Mucosa of descending colon (tissue), 3 donors: Measurements from ENCODE around the gene CYP19A1. TPM values are rescaled to one million over a fixed set of nuclear protein-coding genes. Genes with fewer than 3 reads are reported as not detected.

ENCODE experiments used
- ATAC-seq: fragments of 200-7000 bp; cut with Tn5 transposase; one replicate; pipeline ENCODE4 v1.9.1; 2020; ENCODE audit warnings: mild to moderate bottlenecking, moderate library complexity
- DNase-seq, 3 donors: peaks; one replicate each; pipeline ENCODE4 v3.0.0-alpha.2; 2020
- H3K36me3 ChIP-seq: fragments of 200-600 bp; one replicate; pipeline ENCODE4 v1.8.0; 2021; ENCODE audit warnings: low read depth, mild to moderate bottlenecking
- H3K4me1 ChIP-seq: fragments of 200-600 bp; one replicate; pipeline ENCODE4 v1.8.0; 2021; ENCODE audit warnings: low read depth, mild to moderate bottlenecking
- H3K4me3 ChIP-seq: fragments of 200-600 bp; one replicate; pipeline ENCODE4 v1.8.0; 2021; ENCODE audit warnings: mild to moderate bottlenecking
- H3K9me3 ChIP-seq: fragments of 200-600 bp; one replicate; pipeline ENCODE4 v1.8.0; 2021; ENCODE audit warnings: mild to moderate bottlenecking
- CTCF ChIP-seq: fragments of 200-600 bp; IDR thresholded peaks from one replicate; pipeline ENCODE4 v1.8.0; 2022; ENCODE audit warnings: antibody characterized with exemption, mild to moderate bottlenecking
- intact Hi-C, 2 donors: fragments of 100-400 bp; cut with DNase I in 1 of 2; cut with micrococcal nuclease in 1 of 2; formaldehyde crosslinking; loops; one replicate each; pipeline versions ENCODE4 v1.11.0 to v1.11.1; 2022; cut with DNase I, micrococcal nuclease
- total RNA-seq, 3 donors: library from RNA; stranded (reverse); fragmentation: NEBNext Ultra II Directional in 2 of 3; extraction: Animal tissue kit (Norgen Biotek cat#: 25700) in 2 of 3; gene quantifications; one replicate each; pipeline versions ENCODE4 v1.2.1 to v1.2.4, GENCODE V29; 2021 to 2023
- donor health status: DM: no; HTN: no; CAD: no; lungs with moderate emphysema.
- donor health status: DM: no; HTN: no; CAD: no.
- donor health status: DM: no; HTN: yes; CAD: no.

Gene CYP19A1
- total RNA-seq, 3 donors from 2014 or later = 0.06 to 0.63 (median 0.23) TPM

GRCh38 chr15:51227940-51228732 lies 110.3 kb downstream of the CYP19A1 start:
- intact Hi-C loops = no loop called here
- H3K9me3 ChIP-seq = no peaks in the 10 kb centered on the region
- no peak overlapping the region for H3K4me3 ChIP-seq
- no peak for TF ChIP-seq CTCF
- ATAC-seq (peak; percentile 69), DNase-seq (no peak)
- H3K4me1 ChIP-seq = no peaks in the 10 kb centered on the region
- H3K36me3 ChIP-seq = no peaks in the 10 kb centered on the region

- DNase-seq (no peak), ATAC-seq (no peak)
- Histone ChIP-seq H3K9me3 (no peaks in the 10 kb centered on the region), H3K4me1 (no peaks in the 10 kb centered on the region), H3K36me3 (no peaks in the 10 kb centered on the region), H3K4me3 (no peak overlapping the region)
- TF ChIP-seq CTCF = no peak
- intact Hi-C loops = no loop called here
Observed at GRCh38 chr15:51226576-51227210, 111.7 kb downstream of the CYP19A1 start.

DNA sequence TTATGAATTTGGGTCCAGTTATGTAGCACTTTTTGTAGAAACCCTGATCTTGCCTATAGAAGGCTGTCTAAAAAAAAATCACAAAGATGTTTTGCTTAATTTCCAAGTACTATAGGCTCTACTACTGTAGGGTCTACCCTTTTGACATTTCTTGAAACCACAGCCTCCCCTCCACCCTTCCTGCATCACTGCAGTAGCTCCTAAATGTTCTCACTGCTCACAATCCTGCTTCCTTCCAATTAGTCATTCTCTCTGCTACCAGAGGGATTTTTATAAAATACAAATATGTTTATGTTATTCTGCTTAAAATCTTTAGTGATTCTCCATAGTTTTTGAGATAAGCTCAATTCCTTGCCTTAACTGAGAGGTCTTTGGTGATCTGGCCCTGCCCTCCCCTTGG lies 114.0 kb downstream of the CYP19A1 start:
- intact Hi-C loops = no loop called here
- no peak overlapping the region for H3K4me3 ChIP-seq
- H3K36me3 ChIP-seq = no peaks in the 10 kb centered on the region
- H3K4me1 ChIP-seq = no peaks in the 10 kb centered on the region
- ATAC-seq = no peak
- DNase-seq = no peak
- H3K9me3 ChIP-seq = no peaks in the 10 kb centered on the region
- no peak for TF ChIP-seq CTCF

DNA sequence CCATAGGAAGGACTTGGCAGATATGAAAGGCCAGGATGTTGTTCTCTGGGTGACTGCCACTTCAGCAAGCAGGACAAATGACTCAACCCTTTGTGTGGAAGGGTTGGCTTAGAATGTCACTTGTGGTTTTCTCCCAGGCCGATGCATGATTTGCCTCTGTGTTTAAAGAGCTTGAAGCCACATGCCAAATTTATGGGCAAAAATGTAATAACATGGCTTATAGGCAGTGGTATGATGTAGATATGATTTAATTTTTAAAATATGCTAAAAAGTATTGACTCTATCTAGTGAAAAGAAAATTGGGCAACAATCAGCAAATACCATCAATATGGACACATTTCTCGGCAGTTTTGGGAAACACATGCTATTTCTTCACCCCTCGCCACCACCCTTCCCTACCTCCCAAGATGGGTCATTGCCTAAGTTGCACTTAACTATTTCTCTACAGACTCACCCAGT lies 114.6 kb downstream of the CYP19A1 start:
- H3K36me3 ChIP-seq = no peaks in the 10 kb centered on the region
- no peak for DNase-seq
- ATAC-seq = peak; percentile 14
- no peaks in the 10 kb centered on the region for H3K4me1 ChIP-seq
- intact Hi-C loops = no loop called here
- H3K4me3 ChIP-seq = no peak overlapping the region
- no peaks in the 10 kb centered on the region for H3K9me3 ChIP-seq
- no peak for TF ChIP-seq CTCF

DNA sequence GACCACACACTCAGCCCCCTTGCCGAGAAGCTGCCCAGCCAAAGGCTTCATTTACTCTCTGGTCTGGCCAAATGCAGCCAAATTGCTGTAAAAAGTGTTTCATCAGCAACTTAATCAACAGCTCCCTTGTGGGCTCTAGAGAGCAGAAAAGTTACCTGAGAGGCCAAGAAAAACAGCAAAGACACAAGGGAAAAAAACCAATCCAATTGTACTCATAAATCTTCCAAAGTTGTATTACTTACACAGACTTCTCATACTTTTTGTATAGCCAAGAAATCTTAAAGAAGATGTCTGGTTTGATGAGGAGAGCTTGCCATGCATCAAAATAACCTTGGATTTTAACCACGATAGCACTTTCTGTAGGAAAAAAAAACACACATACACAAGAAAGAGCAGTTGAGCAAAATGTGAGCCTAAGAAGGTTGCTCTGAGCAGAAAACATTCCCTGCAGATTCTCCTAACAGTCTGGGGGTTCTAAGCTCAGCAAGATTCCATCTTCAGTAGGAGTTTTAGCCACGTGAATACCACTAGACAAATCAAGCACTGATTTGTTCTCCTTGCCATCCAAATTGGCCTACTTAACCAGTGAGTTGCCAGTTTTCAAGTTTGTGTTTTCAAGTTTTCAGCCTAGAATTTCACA lies 120.0 kb downstream of the CYP19A1 start:
- TF ChIP-seq CTCF = no peak
- Histone ChIP-seq H3K9me3 (no peaks in the 10 kb centered on the region), H3K36me3 (no peaks in the 10 kb centered on the region), H3K4me3 (no peak overlapping the region), H3K4me1 (no peaks in the 10 kb centered on the region)
- intact Hi-C loops = no loop called here
- no peak for ATAC-seq
- DNase-seq = no peak
